GM21367 (cell line): Measurements from ENCODE around the gene RIOX2.
"Not testable (repeated sequence)": the region's sequence is repeated elsewhere in the genome, so short reads cannot be mapped to it uniquely, and the experiment has no call there.

ENCODE experiments used
- ATAC-seq: cut with Tn5 transposase; IDR thresholded peaks from one replicate; pipeline ENCODE4 v1.9.1; 2021; ENCODE audit not compliant: unreplicated experiment

The RIOX2 gene

DNA sequence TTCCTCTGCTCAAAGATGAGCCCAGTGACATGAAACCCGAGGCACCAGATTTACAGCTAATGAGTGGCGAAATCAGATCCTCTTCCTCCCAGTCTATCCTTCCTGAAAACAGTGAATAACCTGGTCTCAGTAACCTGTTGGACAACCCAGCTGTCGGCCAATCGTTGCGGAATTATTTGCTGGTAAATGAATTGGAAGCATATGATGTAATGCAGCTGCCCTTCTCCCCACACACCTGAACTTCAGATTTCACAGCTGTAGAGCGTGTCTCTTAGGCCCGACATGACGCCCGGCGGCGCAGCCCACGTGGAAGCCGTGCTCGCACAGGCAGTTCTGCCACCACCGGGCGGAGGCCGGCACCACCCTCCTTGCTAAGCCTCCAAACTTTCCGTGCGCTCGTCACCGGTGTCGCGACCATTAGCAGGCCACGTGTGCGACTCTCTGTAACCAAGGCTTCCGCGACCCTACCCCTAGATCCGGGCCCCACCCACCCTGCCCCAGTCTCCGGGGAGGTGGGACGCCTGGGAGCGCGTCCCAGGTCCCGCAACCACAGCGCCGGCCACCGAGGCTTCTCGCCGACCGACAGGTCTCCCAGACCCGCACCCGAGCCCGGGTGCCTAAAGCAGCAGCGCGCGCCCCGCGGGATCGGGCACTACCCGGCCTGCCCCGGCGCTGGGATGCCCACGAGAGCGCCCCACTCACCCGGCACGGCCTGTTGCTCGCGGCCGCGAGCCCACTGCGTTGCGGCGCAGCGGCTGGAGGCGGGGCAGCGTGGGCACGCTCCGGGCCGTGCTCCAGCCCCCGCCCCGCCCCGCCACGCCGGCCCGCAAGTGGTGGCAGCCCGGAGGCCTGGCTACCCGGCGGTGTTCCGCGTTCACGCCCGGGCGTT is at the start of gene RIOX2:
Gene RIOX2, minus strand, starts transcription at position 753 of the 889 bp plus-strand sequence. CDS start 4,838 bp downstream, outside the sequence.
- peak; percentile 88 for ATAC-seq

DNA sequence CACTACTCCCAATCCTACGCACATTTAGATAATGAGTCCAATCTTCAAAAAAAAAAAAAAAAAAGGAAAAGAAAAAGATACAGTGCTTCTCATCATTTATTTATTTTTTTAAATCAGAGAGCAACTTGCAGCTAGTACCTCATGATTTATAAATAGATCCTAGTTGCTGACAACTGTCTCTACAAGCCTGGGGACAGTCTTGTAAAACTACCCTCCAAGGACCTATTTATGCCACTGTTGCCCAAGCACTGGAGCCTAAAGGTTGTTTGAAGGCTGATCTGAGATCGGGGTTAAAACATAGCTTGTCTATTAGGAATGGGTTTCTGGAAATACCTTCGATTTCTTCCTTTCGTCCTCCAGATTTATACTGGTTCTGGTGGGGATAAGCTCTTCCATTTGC is 48.2 kb upstream of the RIOX2 start:
- no peak for ATAC-seq

DNA sequence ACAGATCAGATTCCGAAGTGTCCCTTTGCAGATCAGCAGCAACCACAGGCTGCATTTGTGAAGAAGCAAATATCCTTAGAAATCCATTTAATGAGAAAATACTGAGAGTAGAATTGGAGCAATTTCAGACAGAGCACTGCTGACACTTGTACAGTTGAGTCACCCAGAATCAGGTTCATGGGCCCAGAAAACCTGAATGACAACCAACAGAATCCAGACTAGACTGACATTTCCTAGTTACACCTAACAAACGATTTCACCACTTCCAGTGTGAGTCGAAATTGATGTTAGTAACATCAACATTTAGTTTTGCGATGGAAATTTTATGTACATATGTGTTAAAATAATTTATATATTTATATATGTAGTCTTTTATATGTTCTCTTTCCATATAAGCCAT is 46.1 kb upstream of the RIOX2 start:
- ATAC-seq = no peak

DNA sequence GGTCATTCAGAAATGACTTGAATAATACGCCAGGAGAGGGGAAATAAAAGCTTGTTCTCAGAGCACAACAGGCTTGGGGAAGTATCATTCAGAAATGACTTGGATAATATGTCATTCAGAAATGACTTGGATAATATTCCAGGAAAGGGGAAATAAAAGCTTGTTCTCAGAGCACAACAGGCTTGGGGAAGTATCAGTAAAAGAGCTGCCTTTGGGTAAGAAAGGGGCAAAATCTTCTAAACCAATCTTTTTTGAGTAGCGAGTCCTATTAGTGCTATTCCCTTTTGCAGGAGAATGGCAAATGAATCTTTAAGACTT is 42.0 kb upstream of the RIOX2 start:
- ATAC-seq = no peak

DNA sequence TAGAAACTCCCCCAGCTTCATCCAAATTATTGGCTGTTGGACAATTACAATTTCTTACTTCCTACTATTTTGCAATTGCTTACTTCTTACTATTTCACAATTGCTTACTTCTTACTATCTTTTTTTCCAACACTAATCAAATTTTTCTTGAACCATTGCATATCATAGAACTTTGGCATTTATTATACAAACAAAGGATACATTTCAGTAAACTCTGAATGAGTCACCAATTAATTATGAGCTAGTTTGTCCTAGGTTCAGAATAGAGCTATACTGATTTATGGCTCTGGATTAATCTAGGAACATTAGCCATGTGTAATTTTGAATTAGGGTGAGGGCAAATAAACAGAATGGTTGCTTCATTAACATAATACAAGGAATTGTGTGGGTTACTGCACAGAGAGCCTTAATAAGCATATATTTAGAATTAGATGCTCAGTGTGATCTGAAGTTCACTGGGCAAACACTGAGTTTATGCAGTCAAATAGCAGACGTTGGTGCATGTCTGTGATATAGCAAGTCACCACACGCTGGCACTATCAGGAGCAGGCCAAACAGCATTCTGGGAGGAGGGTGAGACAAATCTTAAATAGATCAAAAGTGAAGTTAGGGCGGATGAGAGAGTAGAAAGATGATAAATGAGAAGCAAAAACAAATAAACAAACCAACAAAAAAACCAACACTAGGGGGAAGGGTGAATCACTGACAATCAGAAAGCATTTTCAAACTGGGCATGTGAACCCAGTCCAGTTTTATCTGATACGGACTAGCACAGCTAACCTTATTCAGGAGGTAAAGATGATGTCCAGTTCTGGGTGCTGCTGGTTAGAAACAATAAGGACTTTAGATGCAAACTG is 41.4 kb upstream of the RIOX2 start:
- no peak for ATAC-seq

DNA sequence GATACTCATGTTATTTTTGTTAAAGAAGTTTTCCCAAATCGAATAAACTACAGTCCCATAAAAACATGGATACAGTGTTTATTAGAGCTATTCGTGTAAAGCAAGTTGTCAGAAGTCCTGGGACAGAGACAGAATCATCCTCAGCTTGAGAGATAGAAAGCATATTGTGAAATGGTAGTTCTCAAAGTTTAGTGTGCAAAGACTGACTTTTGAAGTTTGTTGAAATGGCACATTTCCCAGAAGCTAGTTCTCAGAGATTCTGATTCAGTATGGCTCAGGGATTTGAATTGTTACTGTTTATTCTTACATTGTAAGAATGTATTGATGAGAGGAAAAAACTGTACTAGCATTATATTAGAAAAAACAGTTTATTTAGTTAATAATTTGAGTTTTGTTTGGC is 40.7 kb upstream of the RIOX2 start:
- no peak for ATAC-seq

DNA sequence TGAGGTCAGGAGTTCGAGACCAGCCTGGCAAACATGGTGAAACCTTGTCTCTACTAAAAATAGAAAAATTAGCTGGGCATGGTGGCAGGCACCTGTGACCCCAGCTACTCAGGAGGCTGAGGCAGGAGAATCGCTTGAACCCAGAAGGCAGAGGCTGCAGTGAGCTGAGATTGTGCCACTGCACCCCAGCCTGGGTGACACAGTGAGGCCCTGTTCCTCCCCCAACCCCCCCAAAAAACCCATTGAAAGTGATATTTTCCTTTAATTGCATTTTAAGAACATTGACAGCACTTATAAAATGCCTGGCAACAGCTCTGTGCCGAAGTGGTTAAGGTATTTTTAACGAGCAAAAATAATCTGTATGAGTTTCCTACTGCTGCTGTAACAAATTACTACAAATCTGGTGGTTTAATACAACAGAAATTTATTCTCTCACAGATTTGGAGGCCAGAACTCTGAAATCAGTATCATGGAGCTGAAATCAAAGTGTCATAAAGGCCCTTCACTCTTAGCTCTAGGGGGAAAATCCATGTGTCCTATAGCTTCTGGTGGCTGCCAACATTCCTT is 38.7 kb upstream of the RIOX2 start:
- ATAC-seq = not testable (repeated sequence)

DNA sequence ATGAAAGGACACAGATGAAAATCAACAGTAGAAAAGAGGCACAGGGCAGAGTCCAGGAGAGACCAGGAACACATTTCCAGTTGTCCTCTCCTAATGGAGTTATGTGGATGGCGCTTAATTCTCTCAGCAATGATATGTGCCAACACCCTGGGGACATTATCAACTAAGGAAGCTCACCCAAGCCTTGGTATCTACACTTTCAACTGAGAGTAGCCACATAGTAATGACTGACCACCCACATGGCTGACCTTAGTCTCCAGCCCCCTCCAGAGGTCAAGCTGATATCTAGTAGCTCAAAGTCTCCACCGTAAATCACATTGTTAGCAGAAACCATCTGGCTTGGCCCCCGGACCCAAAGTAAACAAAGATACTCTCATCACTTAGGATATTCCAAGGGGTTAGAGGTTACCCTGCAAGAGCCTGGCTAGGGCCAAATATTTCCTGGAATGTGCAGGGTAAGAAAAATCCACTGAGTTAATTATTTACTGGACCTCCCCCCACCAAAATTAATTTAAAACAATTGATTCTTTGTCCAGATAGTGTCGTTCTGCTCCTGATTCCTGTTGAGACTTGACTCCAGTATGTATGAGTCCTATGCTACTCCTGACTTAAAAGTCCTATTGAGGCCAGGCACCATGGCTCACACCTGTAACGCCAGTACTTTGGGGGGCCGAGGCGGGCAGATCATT is 38.1 kb upstream of the RIOX2 start:
- ATAC-seq = no peak

DNA sequence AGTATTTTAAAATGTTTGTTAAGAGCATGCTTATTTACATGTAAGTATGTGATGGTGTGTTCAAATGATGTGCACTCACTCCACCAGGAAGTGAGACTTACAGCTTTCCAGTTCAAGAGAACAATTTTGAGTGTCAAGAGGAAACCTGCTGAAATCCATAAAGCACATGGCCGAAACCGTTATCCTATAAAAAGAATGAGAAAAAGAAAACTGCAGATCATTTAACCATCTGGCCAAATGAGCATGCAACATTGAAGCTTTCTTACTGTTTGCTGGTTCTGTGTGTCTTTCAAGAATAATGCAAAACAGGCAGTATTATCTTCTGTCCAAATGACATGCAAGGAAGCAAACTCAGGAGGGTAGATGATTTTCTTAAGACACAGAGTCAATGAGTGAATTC is 36.6 kb upstream of the RIOX2 start:
- peak; percentile 74 for ATAC-seq

DNA sequence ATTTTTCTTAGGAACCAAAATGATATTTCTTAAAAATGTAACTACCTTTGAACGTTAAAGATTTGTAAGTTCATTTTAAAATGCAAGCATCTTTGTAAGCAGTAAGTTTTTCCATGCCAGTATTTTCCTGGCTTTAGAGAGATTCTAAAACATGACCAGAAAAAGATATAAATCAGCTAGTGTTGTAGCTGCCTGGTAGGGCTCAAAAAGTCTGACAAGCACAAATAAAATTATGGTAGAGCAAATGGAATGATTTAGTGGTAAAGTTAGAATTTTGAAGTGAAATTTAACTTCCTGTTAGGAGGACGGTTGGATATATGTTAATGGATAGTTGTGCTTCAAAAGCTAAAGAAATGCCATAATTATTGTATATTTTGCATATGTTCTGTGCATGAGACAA is 33.2 kb upstream of the RIOX2 start:
- ATAC-seq = no peak

DNA sequence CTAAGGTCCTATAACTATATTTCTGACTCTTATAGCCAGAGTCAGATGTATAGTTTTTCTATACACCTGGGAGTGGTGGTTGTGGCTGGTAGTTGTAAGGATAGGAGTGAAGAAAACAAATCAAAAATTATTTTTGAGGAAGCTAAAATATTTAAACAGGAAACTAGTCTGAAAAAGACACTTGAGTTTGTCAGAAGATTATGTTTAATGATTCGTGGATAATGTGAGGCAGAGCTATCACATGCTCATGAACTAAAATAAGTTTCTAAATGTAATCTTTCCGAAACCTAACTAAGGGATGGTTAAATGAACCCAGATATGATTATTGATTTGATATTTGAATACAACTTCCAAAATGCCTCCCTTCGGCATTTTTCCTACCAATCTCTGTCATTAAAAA is 32.5 kb upstream of the RIOX2 start:
- no peak for ATAC-seq

DNA sequence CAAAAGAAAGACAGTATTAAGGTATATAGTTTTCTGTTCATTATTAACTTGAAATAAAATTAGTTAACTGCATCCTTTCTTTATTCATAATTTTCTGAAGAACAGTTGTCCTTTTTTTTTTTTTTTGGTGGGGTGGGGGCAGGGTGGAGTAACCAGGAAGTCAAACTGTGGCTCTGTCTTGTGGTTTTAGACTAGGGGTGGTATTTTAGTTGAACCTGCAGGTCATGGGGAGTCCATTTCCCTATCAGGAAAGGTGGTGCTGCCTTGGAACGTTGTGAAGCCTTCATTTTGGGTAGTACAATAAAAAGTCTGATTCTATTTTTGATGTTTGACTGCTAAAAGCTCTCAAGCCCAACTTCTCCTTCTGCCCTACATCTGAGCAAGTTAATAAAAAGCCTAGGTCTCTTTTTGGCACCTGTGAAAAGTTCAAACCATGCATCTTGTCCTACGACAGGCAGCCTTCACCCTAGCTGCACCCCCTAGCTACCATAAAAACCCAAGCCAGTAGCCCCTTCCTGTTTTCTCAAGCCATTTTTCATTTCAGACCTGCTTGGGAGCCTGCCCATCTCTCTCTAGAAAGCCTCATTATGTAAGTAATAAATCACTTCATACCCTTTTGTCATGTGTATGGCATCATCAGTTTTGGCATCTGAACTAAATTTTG is 31.2 kb upstream of the RIOX2 start:
- peak; percentile 51 for ATAC-seq

DNA sequence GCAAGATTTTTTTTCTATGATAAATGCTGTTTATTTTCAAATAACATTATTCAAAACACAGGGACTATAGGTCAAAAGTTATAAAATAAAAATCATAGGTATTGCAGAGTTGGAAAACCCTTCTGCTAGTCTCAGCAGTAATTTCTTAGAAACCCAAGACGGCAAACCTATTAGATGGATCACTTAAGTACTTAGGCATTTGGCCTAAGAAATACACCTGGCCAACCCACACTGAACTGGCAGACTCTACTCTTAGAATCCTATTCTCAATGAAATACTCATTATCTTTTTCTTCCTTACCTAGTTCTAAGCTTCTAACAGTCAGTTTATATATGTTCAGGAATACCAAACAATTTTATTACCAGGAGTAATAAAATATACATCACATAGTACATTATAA is 30.5 kb upstream of the RIOX2 start:
- ATAC-seq = no peak

DNA sequence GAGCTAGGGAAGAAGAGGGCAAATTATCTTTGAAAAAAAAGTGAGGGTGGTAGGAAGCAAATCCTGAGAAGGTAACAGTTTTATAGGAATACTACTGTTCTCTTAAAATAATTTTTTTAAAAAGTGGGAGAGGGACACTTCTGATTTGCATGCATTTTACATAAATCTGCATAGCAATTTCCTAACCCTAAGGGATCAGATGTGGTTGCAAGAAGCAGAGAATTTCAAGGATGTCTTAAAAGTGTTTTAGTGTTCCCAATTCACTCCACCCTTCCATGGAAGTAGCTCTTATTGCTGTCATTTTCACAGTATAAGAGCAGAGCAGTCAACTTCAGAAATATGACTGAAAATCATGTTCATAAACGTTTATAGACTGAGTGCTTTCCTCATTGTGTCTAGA is 27.8 kb upstream of the RIOX2 start:
- ATAC-seq = no peak

DNA sequence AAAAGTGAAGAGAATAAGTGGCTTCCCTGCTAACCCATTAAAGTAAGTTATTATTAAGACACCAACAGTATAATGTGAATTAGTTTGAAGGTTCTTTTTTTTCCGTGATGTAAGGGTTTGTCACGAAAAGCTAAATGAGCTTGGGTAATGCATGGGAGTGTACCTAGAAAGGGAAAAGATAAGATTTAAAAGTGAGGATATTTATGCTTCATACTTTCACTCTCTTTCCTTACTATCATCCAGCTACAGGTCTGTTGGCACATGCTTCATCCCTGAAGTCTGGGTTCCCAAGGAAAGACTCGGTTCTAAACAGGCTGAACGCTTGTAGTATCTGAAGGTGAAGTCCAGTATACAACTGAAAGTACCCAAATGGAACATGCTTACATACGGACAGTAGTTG is 26.9 kb upstream of the RIOX2 start:
- ATAC-seq = no peak

DNA sequence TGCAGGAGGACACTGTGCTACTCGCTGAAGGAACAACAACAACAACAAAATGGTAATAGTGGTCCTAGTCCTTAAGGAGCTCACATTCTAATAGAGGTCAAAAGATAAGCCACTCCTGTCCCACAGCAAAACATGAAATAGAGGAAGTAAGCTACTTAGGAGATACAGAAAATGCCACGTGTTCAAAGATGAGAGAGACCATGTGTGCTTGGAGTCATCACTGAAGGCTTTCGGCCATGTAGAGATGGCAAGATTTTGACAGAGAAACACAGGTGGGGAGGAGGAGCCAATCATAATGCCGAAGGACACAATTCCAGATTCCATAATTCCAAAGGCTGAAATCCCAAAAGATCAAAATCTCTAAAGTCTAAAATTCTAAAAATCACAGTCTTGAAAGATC is 24.8 kb upstream of the RIOX2 start:
- ATAC-seq = no peak

DNA sequence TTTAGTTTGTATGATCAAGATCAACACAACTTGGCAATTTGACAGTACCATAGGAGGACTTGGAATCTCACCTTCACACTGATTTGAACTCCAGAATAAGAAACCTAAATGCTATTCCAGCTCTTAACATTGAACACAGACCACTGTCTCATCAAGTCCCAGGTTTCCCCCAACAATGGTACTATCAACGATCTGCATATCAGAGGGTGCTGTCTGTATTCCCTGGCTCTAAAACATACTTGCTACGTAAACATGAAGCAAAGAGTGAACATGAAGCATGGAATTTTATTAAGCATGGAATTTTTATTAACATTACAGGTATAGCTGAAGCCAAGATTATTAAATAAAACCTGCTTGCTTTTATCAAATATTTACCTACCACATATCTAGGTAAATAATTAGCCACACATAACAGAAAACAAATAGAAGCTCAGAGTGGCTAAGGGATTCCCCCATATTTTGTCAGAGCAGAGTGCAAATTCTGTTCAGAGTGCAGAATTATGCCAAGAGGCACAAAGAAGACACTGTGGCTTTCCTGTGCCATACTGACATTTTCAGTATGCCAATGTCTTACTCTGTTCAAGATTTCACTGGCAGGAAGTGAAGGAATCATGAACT is 22.2 kb upstream of the RIOX2 start:
- no peak for ATAC-seq

DNA sequence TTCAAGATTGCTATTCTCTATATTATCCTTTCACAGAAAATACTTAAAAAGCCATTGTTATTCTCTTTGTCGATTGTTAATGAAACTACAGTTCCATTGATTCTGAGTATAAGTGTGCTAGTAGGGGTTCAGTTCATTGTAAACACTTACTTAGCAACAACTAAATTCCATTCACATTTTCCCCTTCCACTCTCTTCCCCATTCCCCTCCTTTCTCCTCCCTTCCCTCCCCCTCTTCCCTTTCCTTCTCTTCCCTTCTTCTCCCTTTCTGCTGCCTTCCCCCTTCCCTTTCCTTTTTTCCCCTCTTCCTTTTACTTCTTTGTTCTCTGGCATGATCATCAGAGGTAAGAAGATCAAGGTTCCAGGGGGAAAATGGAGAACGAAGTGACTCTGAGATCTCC is 21.3 kb upstream of the RIOX2 start:
- ATAC-seq = no peak

DNA sequence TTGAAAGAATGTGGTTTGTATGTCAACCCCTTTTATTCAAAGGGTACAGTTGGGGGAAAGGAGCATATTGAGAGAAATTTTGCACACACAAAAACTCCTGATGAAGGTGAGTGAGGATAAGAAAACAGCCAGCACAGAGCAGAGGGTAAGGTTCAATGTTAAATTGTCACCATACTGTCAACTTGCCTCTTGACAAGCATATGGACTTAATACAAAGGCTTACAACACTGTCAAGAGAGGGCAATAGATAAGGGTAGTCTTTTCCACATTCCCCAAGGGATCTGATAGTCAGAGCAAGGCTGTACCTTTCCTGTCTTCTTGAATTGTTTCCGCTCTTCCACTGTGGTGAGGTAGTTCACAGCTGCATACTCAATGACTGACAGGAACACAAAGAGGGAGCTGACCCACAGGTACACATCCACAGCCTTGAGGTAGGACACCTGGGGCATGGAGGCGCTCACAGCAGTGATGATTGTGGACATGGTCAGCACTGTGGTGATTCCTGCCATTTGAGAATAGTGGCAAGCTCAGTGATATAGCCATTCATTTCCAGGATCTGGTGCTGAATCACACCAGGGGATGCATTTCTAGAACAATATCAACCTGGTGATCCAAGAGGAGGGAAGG is 20.4 kb upstream of the RIOX2 start:
- no peak for ATAC-seq

DNA sequence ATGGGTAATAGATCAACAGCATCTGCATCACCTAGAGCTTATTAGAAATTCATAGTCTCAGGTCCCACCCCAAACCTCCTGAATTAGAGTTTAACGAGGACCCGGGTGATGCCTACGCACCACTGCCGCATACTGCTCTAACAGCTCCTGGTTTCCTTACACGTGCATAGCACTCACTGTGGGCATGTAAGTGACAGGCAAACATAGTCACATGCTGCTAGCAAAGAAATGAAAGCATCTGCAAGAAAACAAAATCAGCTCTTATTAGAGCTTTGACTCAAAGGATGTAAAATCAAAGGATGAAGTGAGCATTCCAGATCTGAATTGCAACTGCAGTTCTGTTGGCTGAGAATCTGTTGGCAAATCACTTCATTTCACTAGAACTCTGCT is 19.1 kb upstream of the RIOX2 start:
- ATAC-seq = no peak
